ENCODE results near the gene CNOT9. TPM values are rescaled to one million over a fixed set of nuclear protein-coding genes. Genes with fewer than 3 reads are reported as not detected.

The CNOT9 gene
- total and polyA plus RNA-seq, 10 of the 15 experiments (the other 5 are each of a cell fraction or from before 2014, with no cell fraction given): 51.0 to 172 (median 98.2) TPM

- TF ChIP-seq CBX3 (IDR thresholded peaks at IDR 0.05; ENCODE audit: borderline replicate concordance, low read depth): no peak
- peak; percentile 79 for TF ChIP-seq DPF2 (IDR thresholded peaks at IDR 0.05)
- TF ChIP-seq TCF7 (IDR thresholded peaks at IDR 0.05; ENCODE audit: borderline replicate concordance): no peak
- TF ChIP-seq, protein P1, sequence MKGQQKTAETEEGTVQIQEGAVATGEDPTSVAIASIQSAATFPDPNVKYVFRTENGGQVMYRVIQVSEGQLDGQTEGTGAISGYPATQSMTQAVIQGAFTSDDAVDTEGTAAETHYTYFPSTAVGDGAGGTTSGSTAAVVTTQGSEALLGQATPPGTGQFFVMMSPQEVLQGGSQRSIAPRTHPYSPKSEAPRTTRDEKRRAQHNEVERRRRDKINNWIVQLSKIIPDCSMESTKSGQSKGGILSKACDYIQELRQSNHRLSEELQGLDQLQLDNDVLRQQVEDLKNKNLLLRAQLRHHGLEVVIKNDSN (IDR thresholded peaks at IDR 0.05; ENCODE audit: borderline replicate concordance, extremely low read length, insufficient read depth, low read depth, low read length): no peak
- peak; percentile 62; the same call in 1 of the 2 replicates for TF ChIP-seq GABPA (IDR thresholded peaks at IDR 0.05; ENCODE audit: low read depth)
- TF ChIP-seq, protein P2, sequence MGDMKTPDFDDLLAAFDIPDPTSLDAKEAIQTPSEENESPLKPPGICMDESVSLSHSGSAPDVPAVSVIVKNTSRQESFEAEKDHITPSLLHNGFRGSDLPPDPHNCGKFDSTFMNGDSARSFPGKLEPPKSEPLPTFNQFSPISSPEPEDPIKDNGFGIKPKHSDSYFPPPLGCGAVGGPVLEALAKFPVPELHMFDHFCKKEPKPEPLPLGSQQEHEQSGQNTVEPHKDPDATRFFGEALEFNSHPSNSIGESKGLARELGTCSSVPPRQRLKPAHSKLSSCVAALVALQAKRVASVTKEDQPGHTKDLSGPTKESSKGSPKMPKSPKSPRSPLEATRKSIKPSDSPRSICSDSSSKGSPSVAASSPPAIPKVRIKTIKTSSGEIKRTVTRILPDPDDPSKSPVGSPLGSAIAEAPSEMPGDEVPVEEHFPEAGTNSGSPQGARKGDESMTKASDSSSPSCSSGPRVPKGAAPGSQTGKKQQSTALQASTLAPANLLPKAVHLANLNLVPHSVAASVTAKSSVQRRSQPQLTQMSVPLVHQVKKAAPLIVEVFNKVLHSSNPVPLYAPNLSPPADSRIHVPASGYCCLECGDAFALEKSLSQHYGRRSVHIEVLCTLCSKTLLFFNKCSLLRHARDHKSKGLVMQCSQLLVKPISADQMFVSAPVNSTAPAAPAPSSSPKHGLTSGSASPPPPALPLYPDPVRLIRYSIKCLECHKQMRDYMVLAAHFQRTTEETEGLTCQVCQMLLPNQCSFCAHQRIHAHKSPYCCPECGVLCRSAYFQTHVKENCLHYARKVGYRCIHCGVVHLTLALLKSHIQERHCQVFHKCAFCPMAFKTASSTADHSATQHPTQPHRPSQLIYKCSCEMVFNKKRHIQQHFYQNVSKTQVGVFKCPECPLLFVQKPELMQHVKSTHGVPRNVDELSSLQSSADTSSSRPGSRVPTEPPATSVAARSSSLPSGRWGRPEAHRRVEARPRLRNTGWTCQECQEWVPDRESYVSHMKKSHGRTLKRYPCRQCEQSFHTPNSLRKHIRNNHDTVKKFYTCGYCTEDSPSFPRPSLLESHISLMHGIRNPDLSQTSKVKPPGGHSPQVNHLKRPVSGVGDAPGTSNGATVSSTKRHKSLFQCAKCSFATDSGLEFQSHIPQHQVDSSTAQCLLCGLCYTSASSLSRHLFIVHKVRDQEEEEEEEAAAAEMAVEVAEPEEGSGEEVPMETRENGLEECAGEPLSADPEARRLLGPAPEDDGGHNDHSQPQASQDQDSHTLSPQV (IDR thresholded peaks at IDR 0.05): no peak
- no peak for TF ChIP-seq PAX8 (IDR thresholded peaks at IDR 0.05)
- no peak for TF ChIP-seq BRCA1 (IDR thresholded peaks at IDR 0.05; ENCODE audit: low read depth, low read length)
- TF ChIP-seq NKRF (conservative IDR thresholded peaks at IDR 0.05): peak; percentile 88; the same call in 1 of the 2 replicates
- TF ChIP-seq, protein P3, sequence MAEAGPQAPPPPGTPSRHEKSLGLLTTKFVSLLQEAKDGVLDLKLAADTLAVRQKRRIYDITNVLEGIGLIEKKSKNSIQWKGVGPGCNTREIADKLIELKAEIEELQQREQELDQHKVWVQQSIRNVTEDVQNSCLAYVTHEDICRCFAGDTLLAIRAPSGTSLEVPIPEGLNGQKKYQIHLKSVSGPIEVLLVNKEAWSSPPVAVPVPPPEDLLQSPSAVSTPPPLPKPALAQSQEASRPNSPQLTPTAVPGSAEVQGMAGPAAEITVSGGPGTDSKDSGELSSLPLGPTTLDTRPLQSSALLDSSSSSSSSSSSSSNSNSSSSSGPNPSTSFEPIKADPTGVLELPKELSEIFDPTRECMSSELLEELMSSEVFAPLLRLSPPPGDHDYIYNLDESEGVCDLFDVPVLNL (IDR thresholded peaks at IDR 0.05; ENCODE audit: low read depth, low read length): peak; percentile 85
- 0 out of 2 replicates have a peak, but pooled peaks have one; percentile 28 for TF ChIP-seq MEF2A (IDR thresholded peaks at IDR 0.05; ENCODE audit: insufficient read depth, low read depth, low read length)
- TF ChIP-seq PML (IDR thresholded peaks at IDR 0.05; ENCODE audit: low read length): no peak
- peak; percentile 86 to 93 for TF ChIP-seq EGR1 (IDR thresholded peaks at IDR 0.05; ENCODE audit: borderline replicate concordance in 1 of 2, low read depth in 2 of 2, low read length in 2 of 2)
- TF ChIP-seq, protein P4, sequence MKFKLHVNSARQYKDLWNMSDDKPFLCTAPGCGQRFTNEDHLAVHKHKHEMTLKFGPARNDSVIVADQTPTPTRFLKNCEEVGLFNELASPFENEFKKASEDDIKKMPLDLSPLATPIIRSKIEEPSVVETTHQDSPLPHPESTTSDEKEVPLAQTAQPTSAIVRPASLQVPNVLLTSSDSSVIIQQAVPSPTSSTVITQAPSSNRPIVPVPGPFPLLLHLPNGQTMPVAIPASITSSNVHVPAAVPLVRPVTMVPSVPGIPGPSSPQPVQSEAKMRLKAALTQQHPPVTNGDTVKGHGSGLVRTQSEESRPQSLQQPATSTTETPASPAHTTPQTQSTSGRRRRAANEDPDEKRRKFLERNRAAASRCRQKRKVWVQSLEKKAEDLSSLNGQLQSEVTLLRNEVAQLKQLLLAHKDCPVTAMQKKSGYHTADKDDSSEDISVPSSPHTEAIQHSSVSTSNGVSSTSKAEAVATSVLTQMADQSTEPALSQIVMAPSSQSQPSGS (IDR thresholded peaks at IDR 0.05; ENCODE audit: low read length): no peak
- TF ChIP-seq, protein P5, sequence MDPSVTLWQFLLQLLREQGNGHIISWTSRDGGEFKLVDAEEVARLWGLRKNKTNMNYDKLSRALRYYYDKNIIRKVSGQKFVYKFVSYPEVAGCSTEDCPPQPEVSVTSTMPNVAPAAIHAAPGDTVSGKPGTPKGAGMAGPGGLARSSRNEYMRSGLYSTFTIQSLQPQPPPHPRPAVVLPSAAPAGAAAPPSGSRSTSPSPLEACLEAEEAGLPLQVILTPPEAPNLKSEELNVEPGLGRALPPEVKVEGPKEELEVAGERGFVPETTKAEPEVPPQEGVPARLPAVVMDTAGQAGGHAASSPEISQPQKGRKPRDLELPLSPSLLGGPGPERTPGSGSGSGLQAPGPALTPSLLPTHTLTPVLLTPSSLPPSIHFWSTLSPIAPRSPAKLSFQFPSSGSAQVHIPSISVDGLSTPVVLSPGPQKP (IDR thresholded peaks at IDR 0.05; ENCODE audit: low read depth, low read length): no peak; the same call in 1 of the 2 replicates
- peak; percentile 73 for TF ChIP-seq CREM (IDR thresholded peaks at IDR 0.05; ENCODE audit: low read depth)
- TF ChIP-seq LARP7 (IDR thresholded peaks at IDR 0.05): peak; percentile 90
- peak; percentile 19 for TF ChIP-seq HDAC6 (IDR thresholded peaks at IDR 0.05; ENCODE audit: unreplicated experiment)
Measured at GRCh38 chr2:218568190-218569037, at the start of gene CNOT9, which contains the start of gene USP37 (continued).

Data from GM12878 (cell line).